GM19324 (cell line): ENCODE measurements around the gene COL8A1.

Experiments
- ATAC-seq: cut with Tn5 transposase; IDR thresholded peaks from one replicate; pipeline ENCODE4 v1.9.1; 2021; ENCODE audit warnings: mild to moderate bottlenecking, moderate library complexity; ENCODE audit not compliant: unreplicated experiment, low FRiP score

COL8A1 gene

DNA sequence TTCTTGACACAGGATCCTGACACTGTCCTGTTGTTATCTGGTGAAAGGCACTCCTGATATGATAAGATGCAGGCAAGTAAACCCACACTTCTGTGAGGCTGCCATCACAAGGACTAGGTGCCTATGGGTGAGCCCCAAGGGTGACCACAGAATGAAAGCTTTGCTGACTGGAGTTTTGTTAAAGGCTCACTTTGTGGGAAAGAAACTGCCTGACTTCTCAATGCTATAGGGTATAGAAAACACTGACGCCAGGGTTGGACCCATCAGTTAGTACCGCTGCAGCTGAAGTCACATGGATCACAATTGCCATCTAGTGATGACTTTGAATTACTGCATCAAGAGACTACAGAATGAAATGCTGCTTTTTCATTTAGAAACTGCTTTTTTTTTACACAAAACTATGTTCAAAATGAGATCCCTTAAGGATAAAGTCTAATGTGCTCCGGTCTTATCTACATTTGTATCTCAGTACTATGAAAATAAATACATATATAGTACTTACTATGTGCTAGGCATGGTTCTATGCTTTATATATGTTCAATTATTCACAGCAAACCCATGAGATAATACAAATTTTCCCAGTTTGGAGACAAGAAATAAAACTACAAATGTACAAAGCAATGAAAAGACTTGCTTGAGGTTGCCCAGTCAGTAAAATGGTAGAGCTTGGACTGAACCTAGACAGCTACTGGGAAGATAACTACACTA lies 115.0 kb downstream of the COL8A1 start:
- ATAC-seq: peak; percentile 85

DNA sequence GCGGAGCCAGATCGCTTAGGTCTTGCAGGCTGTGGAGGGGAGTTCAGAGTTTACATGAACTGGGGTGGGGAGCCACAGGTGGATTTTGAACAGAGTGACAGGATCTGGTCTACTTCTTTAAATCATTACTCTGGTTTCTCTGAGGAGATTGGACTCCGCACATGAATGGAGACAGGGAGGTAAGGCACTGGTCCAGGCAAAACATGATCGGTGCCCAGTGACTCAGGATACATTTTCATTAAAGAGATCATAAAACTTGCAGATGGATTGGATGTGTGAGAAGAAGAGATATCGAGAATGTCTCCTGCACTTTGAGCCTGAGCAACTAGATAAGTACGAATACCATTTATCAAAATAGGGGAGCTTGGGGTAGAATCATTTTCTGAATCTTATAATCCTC lies 117.4 kb downstream of the COL8A1 start:
- ATAC-seq: no peak

GRCh38 chr3:99757966-99758365 lies 119.6 kb downstream of the COL8A1 start:
- no peak for ATAC-seq

GRCh38 chr3:99758502-99759177 lies 120.2 kb downstream of the COL8A1 start:
- no peak for ATAC-seq

GRCh38 chr3:99760031-99760430 lies 121.6 kb downstream of the COL8A1 start:
- ATAC-seq: no peak

GRCh38 chr3:99760629-99761028 lies 122.2 kb downstream of the COL8A1 start:
- no peak for ATAC-seq

DNA sequence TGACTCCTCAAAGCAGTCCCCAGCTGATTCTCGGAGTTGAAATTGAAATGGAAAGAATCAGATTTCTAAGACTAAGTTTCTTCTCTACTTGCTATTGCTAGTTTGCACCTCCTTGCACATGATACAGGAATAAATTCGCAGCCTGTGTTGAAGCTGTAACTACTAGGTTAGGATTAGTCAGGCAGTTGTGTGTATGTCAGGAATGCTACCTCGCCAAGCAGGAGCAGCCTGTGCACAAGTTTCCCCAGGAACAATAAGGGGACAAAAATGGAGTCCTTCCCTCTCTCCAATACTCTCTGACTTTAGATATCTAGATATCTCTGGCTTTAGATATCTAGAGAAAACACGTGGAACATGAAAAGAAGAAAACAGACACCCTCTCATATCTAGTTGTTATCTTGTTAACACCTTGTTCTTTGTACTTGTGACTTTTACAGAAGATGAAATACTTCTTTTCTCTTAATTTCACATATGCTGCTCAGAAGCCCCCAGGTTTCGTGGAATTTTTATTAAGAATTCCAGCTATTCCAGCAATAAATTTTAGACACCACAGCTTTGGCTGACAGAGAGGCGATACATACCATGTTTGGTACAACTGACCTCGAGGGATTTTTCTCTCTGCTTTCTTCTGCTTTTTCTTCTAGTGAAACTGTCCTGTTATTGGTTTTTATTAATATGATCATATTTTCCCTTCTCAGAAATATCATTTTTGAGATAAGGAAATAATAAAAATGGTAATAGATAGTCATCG lies 123.2 kb downstream of the COL8A1 start:
- ATAC-seq: no peak

GRCh38 chr3:99762901-99763300 lies 124.5 kb downstream of the COL8A1 start:
- no peak for ATAC-seq

DNA sequence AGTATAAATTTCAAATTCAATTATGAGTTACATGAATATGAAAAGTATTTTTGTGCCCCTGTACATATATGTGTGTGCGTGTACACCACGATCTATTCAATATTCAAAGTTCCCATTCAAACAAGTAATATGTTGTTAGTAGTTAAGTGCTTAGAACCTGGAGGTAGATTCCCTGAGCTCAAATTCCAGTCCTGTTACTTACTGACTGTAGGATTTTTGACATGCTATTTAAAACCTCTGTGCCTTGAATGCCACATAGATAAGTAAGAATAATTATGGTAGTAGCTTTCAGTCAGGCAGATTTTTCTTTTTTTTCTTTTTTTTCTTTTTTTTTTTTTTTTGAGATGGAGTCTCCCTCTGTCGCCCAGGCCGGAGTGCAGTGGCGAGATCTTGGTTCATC lies 126.0 kb downstream of the COL8A1 start:
- ATAC-seq: no peak

DNA sequence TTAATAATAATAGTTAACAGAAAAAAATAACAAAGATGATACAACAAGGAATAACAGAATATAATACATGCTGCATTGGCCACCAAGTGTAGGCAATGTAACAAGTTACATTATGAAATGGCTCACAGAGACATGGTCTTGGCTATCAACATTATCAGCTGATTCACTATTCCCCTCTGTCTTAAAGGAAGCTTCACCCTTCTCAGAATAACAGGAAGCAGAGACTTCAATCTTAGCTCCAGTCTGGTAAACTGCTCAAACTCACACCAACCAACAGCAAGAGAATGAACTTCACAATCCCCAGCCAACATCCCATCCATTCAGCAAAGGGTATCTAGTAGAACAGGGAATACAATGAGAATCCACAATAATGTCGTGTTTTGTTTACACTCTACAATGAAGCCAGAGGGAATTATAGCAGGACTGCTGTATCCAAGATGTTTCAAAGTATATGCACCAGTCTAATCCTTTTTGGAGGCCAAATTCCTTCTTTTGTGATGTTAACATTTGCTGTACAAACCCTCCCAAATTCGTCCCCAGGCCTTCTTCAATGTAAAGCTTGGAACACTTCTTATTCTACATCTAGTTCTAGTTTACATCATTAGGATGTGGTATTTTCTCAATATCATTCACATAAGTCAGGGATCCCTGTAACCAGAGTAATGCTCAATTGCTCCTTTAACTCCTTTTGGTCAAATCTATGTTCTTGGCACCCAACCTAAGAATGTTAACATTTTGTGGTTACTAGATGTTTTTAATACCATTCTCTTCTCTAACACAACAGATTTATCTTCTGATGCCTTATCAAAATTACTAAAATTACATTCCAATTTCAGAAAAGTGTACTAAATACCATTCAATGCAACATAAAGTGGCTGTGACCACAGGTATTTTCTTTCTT lies 126.9 kb downstream of the COL8A1 start:
- ATAC-seq: no peak

DNA sequence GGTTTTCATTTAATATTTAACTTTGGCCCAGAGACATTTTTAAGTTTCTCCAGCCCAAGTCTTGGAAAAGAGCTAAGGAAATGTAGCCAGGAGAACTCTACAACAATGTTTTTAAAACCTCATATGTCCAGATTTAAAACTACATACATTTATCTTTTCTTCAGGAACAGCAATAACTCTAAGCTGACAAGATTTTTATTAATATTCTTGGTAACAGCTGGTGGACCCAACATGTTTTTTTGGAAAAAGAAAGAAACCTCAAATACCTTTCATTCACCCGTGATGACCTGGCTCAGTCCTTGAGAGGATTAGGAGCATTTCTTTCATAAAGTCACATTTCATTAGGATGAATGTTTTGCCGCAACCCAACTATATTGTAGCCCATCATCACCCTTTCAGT lies 128.9 kb downstream of the COL8A1 start:
- no peak for ATAC-seq

- no peak for ATAC-seq
These were observed 129.7 kb downstream of the COL8A1 start for GRCh38 chr3:99768126-99768525.

GRCh38 chr3:99768808-99769501 lies 130.6 kb downstream of the COL8A1 start:
- no peak for ATAC-seq

GRCh38 chr3:99772171-99772570 lies 133.8 kb downstream of the COL8A1 start:
- no peak for ATAC-seq

- ATAC-seq: no peak
These were observed 134.3 kb downstream of the COL8A1 start for GRCh38 chr3:99772671-99773070.

DNA sequence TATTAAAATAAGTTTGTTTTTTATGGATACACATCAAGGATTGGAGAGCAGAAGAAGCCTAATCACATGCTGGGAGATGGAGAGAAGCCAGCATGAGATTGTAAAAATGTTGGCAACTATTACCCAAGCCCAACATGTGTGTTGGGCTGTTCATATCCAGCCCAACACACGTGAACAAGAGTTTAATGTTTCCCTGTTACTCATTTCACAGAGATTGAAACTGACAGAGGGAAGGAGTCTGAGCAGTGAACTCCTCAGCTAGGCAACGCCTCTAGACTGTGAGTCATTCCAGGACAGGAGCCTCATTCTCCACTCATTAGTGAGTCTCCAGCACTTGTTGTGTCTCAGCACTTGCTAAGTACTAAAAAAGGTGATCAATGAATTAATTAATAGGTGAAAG lies 136.1 kb downstream of the COL8A1 start:
- ATAC-seq: no peak

DNA sequence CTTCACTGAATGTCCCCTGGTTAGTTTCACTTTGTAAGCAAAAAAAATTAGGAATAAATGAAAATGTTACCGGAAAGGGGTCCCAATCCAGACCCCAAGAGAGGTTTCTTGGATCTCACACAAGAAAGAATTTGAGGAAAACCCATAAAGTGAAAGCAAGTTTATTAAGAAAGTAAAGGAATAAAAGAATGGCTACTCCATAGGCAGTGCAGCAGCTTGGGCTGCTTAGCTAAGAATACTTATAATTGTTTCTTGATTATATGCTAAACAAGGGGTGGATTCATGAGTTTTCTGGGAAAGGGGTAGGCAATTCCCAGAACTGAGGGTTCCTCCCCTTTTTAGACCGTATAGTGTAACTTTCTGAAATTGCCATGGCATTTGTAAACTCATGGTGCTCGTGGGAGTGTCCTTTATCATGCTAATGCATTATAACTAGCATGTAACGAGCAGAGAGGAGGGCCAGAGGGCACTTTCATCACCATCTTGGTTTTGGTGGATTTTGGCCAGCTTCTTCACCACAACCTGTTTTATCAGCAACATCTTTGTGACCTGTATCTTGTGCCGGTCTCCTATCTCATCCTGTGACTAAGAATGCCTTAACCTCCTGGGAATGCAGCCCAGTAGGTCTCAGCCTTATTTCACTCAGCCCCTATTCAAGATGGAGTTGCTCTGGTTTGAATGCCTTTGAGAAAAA lies 138.3 kb downstream of the COL8A1 start:
- no peak for ATAC-seq

DNA sequence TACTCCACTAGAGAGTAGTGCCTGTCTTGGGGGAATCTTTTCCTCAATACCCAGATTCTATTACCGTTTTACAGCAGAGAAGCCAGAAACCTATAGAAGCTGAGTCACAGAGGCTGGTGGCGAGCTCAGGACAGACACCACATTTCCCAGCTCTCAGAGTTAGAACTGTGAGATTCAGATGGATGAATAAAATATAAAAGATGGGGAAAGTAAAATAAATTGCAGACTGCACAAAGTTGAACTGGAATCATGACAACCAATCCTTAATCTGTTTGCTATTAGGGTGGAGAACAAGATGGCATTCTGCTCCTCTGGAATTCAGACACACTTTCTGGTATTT lies 138.8 kb downstream of the COL8A1 start:
- no peak for ATAC-seq

- ATAC-seq: no peak
These were observed 139.3 kb downstream of the COL8A1 start for GRCh38 chr3:99777708-99778107.

GRCh38 chr3:99780749-99781148 lies 142.4 kb downstream of the COL8A1 start:
- no peak for ATAC-seq
